CD4-positive, alpha-beta T cell treated with Interleukin-6 for 4 hours (primary cell): ENCODE data around the gene IL4R.
"Not testable (repeated sequence)": the region's sequence is repeated elsewhere in the genome, so short reads cannot be mapped to it uniquely, and the experiment has no call there.

ENCODE experiments used
- DNase-seq: peaks from one replicate; pipeline ENCODE4 v3.0.0-alpha.2; 2020; ENCODE audit warnings: mixed read lengths

The IL4R gene

DNA sequence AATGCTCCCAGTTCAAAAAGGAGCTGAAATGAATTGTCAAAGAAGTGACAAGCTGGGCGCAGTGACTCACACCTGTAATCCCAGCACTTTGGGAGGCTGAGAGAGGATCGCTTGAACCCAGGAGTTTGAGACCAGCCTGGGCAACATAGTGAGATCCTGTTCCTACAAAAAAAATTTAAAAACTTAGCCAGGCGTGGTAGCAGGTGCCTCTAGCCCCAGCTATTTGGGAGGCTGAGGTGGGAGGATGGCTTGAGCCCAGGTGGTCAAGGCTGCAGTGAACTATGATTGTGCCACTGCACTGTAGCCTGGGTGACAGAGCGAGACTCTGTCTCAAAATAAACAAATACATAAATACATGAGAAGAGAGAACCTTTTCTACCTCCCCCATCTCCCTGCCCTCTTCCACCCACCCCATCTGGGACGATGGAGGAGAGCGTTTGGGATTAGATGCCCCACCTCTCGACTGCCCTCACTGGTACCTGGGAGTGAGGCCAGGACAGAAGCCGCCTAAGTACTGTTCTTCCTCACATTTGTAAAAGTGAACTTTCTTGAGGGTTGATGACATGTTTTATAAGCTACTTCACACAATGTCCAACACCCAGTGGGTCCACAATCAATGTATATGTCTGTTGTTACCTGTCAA is 2.4 kb downstream of the IL4R start:
- no peak for DNase-seq

DNA sequence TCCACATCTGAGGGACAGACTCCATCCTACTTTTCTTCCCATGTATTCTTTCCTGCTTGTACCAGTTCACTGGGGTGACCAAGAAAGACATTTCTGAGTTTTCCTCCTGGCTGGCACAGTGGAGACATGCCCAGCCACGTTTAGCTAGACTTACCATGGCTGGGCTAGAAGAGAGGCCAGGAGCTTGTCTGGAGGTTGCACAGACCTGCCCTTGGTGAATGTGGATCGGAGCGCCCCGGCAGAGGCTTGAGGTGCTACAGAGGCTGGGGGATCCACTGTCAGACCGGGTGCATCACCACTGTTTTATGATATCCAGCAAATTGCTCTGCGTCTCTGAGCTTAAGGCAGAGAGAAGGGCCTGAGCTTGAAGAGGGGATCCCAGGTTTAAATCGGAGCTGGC is 3.5 kb downstream of the IL4R start:
- DNase-seq, result peak; percentile 24

DNA sequence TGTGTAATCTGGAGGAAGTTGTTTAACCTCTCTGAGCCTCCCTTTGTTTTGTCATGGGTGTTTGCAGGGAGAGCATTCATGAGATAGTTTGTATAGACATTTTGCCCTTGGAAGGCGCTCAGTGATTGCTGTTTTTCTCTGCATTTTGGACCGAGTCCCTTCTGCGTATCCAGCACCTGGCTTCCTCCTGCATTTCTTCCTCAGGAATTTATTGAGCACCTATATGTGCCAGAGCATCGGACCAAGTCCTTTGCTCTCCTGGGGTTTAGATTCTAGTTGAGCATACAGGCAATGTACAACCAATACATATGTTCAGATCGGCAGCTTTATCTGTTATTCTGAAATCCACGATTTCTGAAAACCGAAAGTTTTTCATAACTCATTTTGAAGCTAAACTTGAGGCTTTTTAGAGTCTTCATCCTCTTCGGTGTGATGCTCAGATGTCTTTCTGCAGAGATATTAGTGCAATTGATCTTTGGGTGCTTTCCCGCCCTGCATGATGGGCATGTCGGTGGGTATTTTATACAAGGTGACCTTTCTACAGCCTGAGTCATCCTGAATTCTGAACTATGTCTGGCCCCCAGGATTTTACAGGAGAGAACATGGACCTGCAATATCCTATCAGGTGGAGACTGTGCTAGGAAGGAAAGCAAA is 4.1 kb downstream of the IL4R start:
- peak; percentile 26 for DNase-seq

DNA sequence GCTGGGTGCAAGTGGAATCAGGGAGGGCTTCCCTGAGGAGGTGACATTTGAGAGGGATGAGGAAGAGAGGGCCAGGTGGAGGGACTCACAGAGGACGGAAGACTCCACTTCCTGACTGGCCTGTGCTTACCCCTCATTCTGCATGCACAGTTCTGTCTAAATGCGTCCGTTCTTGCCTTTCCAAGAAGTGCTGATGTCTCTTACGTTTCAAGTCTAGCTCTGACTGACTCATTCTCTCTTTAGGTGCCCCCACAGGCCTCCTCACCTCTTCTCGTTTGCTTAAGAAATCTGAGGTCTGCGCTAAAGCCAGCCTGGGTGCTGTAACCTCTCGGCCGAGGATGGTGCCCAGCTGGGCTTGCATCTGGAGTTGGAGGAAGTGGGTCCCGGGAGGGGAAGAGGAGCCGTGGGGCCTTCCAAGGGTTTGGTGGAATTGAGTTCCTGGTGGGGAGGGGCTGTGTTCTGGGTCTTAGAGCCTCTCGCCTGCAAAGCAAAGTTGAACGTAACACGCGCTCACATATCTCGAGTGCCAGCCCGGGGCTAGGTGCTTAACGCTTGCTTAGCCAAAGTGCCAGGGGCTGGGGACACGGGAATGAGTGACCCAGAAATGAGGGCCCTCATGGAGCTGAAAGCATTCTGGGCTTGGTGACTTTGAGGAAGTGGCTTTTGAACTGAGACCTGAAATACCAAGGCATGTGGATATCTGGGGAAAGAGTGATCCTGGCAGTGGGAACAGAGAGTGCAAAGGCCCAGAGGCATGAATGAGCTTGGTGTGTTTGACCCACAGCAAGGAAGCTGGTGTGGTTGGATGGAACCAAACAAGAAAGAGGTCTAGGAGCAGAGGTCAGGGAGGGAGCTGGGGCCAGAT is 4.8 kb downstream of the IL4R start:
- DNase-seq, result peak; percentile 66

DNA sequence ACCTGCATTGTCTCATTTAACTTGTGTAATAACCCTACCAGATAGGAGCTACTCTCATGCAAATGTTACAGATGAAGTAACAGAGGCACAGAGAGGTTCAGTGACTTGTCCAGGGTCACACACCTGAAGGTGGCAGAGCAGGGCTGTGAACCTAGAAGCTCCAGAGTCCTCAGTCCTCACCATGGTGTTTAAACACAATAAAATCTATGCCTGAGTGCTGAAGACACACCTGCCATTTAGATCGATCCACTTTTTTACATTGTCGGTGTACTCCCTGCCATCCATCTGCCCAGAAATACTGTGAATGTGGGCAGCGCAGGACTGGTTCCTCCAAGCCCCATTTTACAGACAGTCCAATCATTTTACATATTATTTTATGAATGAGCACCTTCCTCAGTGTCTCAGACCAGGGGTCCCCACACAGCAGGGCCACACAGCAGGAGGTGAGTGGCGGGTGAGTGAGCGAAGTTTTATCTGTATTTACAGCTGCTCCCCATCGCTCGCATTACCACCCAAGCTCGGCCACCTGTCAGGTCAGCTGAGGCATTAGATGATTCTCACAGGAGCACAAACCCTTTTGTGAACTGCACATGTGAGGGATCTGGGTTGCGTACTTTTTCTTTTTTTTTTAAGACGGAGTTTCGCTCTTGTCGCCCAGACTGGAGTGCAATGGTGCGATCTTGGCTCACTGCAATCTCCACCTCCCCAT is 5.6 kb downstream of the IL4R start:
- no peak for DNase-seq

DNA sequence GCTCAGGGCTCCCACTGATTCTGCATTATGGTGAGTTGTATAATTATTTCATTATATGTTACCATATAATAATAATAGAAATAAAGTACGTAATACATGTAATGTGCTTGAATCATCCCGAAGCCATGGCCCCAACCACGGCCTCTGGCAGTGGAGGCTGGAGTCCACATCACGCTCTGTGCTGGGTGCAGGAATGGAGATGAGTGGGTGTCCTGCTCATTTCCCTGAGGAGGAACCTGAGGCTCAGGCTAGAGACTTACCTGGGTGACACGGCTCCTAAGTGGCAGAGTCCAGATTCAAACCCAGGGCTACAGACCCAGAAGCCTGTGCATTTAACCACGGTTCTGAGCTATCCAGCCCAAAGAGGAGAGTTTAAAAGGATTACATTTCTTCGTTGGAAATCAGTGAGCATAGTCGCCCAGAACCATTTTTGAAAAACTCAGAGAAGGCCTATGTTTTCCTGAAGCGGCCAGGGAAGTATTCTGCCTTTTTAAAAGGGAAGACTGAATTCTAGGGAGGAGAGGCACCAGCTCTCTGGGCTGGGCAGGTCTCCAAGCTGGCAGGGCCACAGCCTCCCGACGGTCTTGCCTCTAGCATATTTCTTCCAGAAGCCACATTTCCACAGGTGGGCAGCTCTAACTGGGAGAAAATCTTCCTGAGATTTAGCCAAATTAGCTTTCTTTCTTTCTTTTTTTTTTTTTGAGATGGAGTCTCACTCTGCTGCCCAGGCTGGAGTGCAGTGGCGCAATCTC is 6.7 kb downstream of the IL4R start:
- no peak for DNase-seq

DNA sequence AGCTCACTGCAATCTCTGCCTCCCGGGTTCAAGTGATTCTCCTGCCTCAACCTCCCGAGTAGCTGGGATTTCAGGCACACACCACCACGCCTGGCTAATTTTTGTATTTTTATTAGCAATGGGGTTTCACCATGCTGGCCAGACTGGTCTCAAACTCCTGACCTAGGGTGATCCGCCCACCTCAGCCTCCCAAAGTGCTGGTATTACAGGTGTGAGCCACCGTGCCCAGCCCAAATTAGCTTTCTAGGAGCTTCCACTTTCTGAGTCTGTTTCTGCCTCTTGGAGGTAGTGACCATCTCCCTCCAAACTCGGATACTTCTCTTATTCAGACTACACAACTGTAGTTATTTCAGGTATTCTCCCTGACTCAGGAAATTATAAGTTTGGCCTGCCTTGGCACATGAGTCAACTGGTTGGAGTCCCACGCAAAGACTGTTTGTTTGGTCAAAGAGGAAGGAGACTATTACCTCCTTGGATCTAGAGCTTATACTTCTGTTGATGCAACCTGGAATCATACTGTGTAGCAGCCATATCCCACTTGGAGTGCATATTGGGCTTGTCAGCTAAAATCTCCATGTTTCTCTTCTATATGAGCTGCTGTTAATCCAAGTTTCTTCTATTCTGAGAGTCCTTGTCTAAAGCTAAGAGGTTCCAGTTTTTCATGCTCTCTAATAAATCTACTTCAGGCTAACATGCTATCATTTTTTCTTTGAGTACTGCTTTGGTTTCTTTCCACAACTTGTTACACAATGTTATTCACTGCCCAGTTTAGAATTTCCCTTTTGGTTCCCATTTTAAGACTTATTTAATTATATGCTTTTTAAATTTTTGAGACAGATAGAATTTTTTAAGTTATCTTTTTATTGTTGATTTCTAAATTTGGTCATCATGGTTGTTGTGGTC is 7.5 kb downstream of the IL4R start:
- no peak for DNase-seq

DNA sequence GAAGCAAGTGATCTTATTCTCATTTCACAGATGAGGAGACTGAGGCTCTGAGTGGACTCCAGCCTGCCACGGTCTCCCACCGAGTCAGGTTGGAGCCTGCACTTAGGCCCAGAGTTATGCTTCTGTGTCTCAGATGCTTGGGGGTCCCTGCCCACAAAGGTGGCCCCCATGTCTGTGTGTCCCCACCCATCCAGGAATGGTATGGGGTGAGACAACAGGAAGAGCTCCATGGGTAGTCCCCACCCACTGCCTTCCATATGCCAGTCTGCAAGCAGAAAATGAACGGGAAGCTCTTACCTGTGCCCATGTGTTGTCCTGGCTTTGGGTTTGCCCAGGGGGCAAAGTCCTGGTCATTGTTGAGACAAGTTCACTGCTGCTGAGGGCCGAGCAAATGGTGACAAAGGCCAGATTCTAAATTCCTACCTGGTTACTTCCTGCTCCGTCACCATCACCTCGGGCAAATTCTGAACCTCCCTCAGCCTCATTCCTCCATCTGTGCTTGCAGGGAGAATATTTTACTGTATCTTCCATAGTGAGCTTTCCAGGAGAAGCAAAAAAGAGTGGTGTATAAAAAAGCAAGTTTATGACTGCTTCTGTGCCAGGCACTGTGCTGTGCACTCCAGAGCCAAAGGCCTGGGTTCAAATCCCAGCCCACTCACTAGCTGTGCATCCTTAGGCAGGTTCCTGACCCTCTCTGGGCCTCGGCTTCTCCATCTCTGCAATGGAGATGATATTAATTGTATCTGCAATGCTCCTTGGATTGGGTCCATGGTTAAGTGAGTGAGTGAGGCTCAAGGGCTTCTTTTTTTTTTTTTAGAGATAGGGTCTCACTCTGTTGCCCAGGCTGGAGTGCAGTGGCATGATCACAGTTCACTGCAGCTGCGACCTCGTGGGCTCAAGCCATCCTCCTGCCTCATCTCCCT is 9.3 kb downstream of the IL4R start:
- DNase-seq, result no peak

DNA sequence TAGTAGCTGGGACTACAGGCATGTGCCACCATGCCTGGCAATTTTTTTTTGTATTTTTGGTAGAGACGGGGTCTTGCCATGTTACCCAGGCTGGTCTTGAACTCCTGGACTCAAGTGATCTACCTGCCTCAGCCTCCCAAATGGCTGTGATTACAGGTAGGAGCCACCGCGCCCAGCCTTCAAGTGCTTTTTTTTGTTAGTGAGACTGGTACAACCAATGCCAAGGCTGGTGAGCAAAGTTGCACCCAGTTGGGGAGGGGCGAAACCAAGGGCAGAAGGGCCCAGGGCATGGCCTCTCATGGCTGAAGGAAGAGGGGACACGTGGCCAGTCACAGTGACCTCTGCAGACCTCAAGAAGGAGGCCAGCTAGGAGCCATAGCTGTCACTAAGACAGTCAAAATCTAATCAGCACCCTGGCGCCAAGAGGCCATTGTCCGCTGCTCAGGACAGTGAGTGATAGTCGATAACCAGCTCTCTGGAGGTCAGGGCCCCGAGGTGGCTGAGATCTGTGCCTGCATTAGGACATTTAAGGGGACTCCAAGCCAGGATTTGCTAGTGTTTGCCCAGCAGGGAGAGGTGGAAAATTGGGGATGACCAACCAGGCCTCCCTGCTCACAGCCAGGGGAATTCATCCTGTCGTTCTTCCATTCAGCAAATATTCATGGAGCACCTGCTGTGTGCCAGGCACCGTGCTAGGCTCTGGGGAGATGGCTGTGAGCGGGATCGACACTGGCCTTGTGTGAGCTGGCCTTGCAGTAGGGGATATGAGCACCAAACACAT is 10.2 kb downstream of the IL4R start:
- no peak for DNase-seq

DNA sequence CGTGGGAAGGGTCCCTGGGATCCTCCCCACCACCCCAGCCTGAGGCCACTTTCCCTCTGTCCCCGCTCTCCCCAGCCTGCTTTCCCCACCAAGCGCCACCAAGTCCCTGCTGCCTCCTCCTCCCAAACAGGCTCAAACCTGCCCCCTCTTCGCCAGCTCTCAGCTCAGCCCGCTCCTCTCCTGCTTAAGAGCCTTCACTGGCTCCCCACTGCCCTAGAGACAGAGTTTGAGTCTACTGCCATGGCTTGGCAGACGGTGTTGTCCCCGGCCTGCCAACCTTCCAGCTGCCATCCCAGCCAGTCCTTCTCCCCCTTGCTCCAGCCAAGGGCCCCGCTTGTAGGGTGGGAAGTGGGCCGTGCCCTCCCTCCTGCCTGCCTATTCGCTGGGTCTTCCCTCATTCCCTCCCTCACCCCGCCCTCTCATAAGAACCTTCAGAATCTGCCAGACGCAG is 11.1 kb downstream of the IL4R start:
- DNase-seq, result no peak

DNA sequence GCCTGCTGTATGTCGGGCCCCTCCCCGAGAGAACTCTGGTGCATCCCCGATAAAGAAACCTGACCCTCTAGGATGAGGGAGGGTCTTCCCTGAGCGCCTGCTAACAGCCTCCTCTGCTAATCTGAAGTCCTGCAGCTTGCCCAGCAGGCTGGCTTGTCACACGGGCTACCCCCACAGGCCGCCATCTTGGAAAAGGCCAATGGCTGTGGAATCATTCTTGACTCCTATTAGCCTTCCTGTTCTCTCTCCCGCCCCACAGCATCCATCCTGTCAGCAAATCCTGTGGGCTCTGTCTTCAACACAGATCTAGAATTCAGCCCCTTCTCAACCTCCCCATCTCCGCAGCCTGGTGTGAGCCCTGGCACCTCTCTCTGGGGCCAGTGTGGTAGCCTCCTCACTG is 12.0 kb downstream of the IL4R start:
- no peak for DNase-seq

DNA sequence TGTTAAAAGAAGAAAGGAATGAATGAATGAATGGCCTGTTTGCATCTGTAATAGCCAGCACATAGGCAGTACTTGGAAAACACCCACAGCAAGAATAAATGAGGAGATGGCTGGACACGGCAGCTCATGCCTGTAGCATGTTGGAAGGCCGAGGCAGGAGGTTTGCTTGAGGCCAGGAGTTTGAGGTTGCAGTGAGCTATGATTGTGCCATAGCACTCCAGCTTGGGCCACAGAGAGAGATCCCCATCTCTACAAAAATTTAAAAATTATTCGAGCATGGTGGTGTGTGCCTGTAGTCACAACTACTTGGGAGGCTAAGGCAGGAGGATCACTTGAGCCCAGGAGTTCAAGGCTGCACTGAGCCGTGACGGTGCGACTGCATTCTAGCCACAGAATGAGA is 12.5 kb downstream of the IL4R start:
- DNase-seq, result no peak

DNA sequence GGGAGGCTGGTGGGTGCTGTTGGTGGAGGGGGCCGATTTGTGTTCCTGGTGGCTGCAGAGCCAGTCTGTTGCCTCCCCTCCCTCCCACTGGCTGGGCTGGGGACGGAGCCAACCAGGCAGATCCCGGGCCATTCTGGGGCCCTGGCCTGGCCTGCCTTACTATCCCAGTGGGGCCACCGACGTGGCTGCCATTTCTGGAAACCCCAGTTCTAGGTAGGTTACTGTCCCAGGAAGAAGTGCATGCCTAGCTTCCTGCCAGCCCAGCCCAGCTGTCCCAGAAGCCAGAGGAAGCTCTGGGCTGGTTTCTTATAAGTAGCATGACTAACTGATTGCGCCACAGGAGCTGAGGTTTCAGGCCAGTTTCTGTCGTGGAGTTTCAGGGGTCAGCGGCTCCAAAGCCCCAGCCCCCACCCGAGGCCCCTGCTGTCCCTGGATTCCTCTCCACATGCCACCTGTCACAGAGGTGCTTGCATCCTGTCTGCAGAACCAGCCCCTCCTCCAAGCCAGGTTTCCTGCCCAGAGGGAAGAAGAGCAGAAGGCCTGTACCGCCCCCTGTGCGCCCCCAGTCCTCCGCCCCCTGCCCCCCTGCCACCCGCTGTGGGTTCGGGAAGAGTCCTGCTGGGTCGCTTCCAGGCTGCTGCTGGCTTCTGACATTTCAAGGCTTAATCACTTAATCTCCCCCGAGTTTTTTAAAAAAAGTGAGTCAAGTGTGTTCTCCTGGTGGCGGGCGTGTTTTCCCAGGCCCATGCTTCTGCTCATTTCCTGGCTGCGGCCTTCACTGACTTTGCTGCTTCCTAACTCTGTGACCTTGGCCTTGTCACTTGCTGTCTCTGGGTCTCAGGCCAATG is 13.2 kb downstream of the IL4R start:
- DNase-seq, result peak; percentile 63

DNA sequence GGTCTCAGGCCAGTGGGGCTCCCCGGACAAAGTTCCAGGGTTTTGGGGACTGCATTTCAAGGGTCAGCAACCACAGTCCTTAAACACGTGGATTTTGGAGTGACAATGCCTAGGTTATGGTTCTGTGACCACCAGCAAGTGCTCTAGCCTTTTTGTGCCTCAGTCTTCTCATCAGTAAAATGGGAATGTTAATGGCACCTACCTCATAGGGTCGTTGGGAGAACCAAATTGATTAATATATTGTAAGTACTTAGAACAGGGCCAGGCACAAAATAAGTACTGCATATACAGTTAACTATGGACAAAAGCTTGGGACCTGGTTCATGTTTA is 13.8 kb downstream of the IL4R start:
- DNase-seq, result no peak

DNA sequence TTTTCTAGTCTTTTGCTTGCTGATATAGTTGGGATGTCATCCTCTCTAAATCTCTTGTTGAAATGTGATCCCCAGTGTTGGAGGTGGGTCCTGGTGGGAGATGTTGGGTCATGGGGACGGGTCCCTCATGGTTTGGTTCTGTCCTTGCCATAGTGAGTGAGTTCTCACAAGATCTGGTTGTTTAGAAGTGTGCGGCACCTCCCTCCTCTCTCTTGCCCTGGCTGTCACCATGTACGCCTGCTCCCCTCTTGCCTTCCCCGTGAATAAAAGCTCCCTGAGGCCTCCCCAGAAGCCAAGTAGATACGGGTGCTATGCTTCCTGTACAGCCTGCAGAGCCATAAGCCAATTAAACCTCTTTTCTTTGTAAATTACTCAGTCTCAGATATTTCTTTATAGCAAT is 15.2 kb downstream of the IL4R start:
- no peak for DNase-seq

DNA sequence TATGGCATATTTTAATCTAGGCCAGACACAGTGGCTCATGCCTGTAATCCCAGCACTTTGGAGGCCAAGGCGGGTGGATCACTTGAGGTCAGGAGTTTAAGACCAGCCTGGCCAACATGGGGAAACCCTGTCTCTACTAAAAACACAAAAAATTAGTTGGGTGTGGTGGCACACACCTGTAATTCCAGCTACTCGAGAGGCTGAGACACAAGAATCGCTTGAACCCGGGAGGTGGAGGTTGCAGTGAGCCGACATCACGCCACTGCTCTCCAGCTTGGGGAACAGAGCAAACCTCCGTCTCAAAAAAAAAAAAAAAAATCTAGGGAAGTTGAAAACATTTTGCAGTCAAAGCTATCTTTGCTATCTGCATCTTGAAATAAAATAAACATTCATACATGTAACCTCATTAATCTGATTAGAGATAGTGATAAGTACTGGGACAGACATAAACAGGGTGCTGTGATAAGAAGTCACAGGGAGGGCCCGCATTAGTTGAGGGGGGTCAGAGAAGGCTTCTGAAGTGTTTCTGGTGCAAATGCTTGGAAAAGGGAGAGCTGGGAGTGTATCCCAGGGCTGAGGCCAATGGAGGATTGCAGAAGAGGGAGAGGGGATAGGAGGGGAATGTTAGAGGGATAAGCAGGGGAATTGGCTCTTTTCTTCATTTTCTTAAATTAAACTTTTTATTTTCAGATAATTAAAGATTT is 15.8 kb downstream of the IL4R start:
- DNase-seq, result not testable (repeated sequence)

DNA sequence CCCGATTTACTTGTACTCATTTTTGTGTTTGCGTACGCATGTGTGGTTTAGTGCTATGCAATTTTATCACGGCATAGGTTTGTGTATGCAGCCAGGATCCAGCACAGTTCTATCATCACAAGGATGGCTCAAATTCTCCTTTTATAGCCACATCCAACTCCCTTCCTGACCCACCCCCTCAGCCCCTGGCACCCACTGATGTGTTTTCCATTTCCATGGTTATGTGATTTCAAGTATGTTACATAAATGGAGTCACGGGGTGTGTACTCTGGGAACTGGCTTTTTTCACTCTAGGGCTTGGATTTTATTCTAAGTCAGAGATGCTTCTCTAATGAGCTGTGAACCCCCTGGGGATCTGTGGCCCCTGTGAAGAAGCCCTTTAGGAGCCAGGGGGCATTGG is 16.8 kb downstream of the IL4R start:
- no peak for DNase-seq

DNA sequence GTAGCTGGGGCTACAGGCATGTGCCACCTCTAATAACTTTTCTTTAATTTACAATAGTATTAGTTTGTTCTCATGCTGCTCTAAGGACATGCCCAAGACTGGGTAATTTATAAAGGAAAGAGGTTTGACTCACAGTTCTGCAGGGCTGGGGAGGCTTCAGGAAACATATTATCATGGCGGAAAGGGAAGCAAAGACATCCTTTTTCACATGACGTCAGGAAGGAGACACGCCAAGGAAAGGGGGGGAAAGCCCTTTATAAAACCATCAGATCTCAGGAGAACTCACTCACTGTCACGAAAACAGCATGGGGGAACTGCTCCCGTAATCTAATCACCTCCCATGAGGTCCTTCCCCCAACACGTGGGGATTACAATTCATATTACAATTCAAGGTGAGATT is 18.3 kb downstream of the IL4R start:
- no peak for DNase-seq
